Measurements from ENCODE around the gene MIA3. TPM values are rescaled to one million over a fixed set of nuclear protein-coding genes. Genes with fewer than 3 reads are reported as not detected.

Gene MIA3
- total and polyA plus RNA-seq, 2 experiments from 2014 or later, result 32.7 to 40.0 TPM

GRCh38 chr1:222583079-222583478 is 34.8 kb upstream of the MIA3 start:
- TF ChIP-seq ZNF462 (CRISPR knock-in tag; IDR thresholded peaks at IDR 0.05) (no peak), CTCF (conservative IDR thresholded peaks at IDR 0.05; ENCODE audit: low read depth in 2 of 2) (no peak), NANOG (IDR thresholded peaks at IDR 0.05; ENCODE audit: borderline replicate concordance) (no peak), JUNB (IDR thresholded peaks at IDR 0.05; ENCODE audit: unreplicated experiment) (no peak), ZNF331 (CRISPR knock-in tag; IDR thresholded peaks at IDR 0.05; ENCODE audit: low read depth) (no peak)
- no peak overlapping the region for H3K4me3 ChIP-seq
- no peak overlapping the region for H3K27ac ChIP-seq (ENCODE audit: low read depth)
- DNase-seq (ENCODE audit: low spot score), result no peak
- no peak overlapping the region for H3K4me2 ChIP-seq
- H3K4me1 ChIP-seq (ENCODE audit: insufficient read depth), result no peaks in the 10 kb centered on the region
- H3K9me2 ChIP-seq (ENCODE audit: insufficient read depth), result no peaks in the 10 kb centered on the region
- Mint-ChIP-seq H3K27me3 (ENCODE audit: insufficient read depth, low read depth, poor library complexity) (no peaks in the 10 kb centered on the region), H3K36me3 (ENCODE audit: low read depth) (peaks cover 42% of the 10 kb centered on the region), H3K9me3 (no peaks in the 10 kb centered on the region), H3K4me1 (no peaks in the 10 kb centered on the region), H3K27ac (no peak overlapping the region), H3K4me3 (no peak overlapping the region)
- peaks cover 21% of the 10 kb centered on the region for H4K20me1 ChIP-seq (replicated peaks; ENCODE audit: insufficient read depth)
- H2AFZ ChIP-seq, result no peak overlapping the region
- H3F3A ChIP-seq (replicated peaks; ENCODE audit: low read depth), result no peaks in the 10 kb centered on the region
- H3K36me3 ChIP-seq (ENCODE audit: insufficient read depth), result peaks cover 30% of the 10 kb centered on the region
- peaks cover 69% of the 10 kb centered on the region for H3K79me2 ChIP-seq (replicated peaks; ENCODE audit: insufficient read depth)
- H3K27me3 ChIP-seq (ENCODE audit: insufficient read depth), result no peaks in the 10 kb centered on the region
- no peak for ATAC-seq
